ENCODE data around the gene ETS1. TPM values are rescaled to one million over a fixed set of nuclear protein-coding genes. Genes with fewer than 3 reads are reported as not detected.

Gene ETS1
- total RNA-seq, 2 experiments from 2014 or later = 579 to 590 TPM

DNA sequence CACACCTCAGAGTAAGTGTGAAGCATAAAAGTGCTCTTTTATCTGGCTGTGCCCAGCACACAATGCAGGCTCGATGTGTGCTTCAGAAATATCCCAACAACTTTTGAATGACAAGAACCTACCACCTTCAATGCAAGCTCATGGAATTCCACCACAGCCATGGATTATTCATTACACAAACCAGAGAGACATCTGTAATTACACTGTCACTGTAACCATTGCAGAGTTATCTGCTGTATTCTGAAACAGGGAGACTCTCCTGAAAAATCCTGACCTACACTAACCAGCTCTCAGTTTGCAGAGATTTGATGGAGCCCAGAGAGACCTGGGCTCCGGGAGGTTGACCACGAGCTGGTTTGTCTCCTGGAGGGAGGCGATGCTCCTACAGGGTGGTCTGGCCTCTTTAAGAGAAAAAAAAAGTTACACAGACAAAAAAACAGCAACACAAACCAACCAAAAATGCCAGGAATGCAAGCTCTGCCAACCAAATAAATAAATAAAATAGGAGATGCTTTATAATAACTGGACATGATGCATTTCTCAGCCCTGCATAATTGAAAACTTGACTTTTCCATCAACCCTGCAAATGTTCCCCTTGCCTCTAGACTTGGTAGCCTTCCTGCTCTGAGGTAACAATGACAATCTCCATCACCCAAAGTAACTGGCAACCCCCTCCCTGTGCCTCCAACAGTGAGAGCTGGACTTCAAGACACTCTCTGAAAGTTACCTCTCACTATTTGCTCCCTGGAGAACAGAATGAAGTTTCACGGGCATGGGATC is 69.7 kb downstream of the ETS1 start:
- Histone ChIP-seq H3K4me3 (ENCODE audit: low read length) (peak overlapping the region; percentile 89), H3K36me3 (ENCODE audit: insufficient read depth, low read length) (peaks cover 72% of the 10 kb centered on the region), H3K27me3 (ENCODE audit: control insufficient read depth in 1 of 2, insufficient read depth in 2 of 2, low read length in 2 of 2) (no peaks in the 10 kb centered on the region), H3K4me1 (ENCODE audit: insufficient read depth, low read length) (peaks cover 19% of the 10 kb centered on the region), H3K27ac (ENCODE audit: low read depth in 1 of 2, low read length in 2 of 2) (peak overlapping the region; percentile 43 to 93), H3K9me3 (ENCODE audit: control insufficient read depth in 1 of 2, insufficient read depth in 1 of 2, low read length in 2 of 2) (no peaks in the 10 kb centered on the region)
- Mint-ChIP-seq H3K36me3 (ENCODE audit: low read depth) (peaks cover 100% of the 10 kb centered on the region), H3K4me3 (peak overlapping the region; percentile 93), H3K4me1 (ENCODE audit: low read depth) (peaks cover 43% of the 10 kb centered on the region), H3K27me3 (no peaks in the 10 kb centered on the region), H3K27ac (peak overlapping the region; percentile 99), H3K9me3 (no peaks in the 10 kb centered on the region)
- intact Hi-C loops (cut with DNase I, micrococcal nuclease) = loop anchor here in 1 of 2 experiments (2.0 to 10.0 kb wide), 3 partner anchors 15 to 237 kb away; no protein-coding TSS in a partner anchor
- ChIA-PET CTCF (interaction anchor here (0.9 to 2.1 kb wide), 9 partner anchors 11 to 240 kb away, joined by 3 to 9 read pairs (median 4); no protein-coding TSS in a partner anchor), POLR2A (interaction anchor here (0.9 to 26.3 kb wide), 21 partner anchors 8 to 232 kb away, joined by 3 to 611 read pairs (median 10); no protein-coding TSS in a partner anchor)
- ATAC-seq (ENCODE audit: poor library complexity) (no peak), DNase-seq (peak in 2 of 14 experiments; percentile 34 to 42)
- no peak for TF ChIP-seq CTCF (IDR thresholded peaks at IDR 0.05)

- peak overlapping the region; percentile 43 to 93 for H3K27ac ChIP-seq (ENCODE audit: low read depth in 1 of 2, low read length in 2 of 2)
- TF ChIP-seq CTCF (IDR thresholded peaks at IDR 0.05) = no peak
- intact Hi-C loops (cut with DNase I, micrococcal nuclease) = loop anchor here in 1 of 2 experiments (10.0 kb wide), 2 partner anchors 208 to 238 kb away; no protein-coding TSS in a partner anchor
- H3K9me3 Mint-ChIP-seq = no peaks in the 10 kb centered on the region
- peaks cover 23% of the 10 kb centered on the region for H3K4me1 ChIP-seq (ENCODE audit: insufficient read depth, low read length)
- ATAC-seq (ENCODE audit: poor library complexity) (no peak), DNase-seq (peak in 1 of 14 experiments; percentile 5)
- POLR2A ChIA-PET = interaction anchor here (1.2 to 26.3 kb wide), 12 partner anchors 9 to 232 kb away, joined by 3 to 611 read pairs (median 54); no protein-coding TSS in a partner anchor
- CTCF ChIA-PET = interaction anchor here (0.9 to 2.1 kb wide), 4 partner anchors 111 to 227 kb away, joined by 3 to 9 read pairs (median 6); no protein-coding TSS in a partner anchor
- no peaks in the 10 kb centered on the region for H3K9me3 ChIP-seq (ENCODE audit: control insufficient read depth in 1 of 2, insufficient read depth in 1 of 2, low read length in 2 of 2)
- H3K27me3 Mint-ChIP-seq = no peaks in the 10 kb centered on the region
- peak overlapping the region; percentile 93 for H3K4me3 Mint-ChIP-seq
- H3K4me3 ChIP-seq (ENCODE audit: low read length) = peak overlapping the region; percentile 89
- H3K27ac Mint-ChIP-seq = peak overlapping the region; percentile 99
- H3K36me3 Mint-ChIP-seq (ENCODE audit: low read depth) = peaks cover 100% of the 10 kb centered on the region
- no peaks in the 10 kb centered on the region for H3K27me3 ChIP-seq (ENCODE audit: control insufficient read depth in 1 of 2, insufficient read depth in 2 of 2, low read length in 2 of 2)
- H3K36me3 ChIP-seq (ENCODE audit: insufficient read depth, low read length) = peaks cover 78% of the 10 kb centered on the region
- peaks cover 49% of the 10 kb centered on the region for H3K4me1 Mint-ChIP-seq (ENCODE audit: low read depth)
Measured at GRCh38 chr11:128516886-128517285, 70.5 kb downstream of the ETS1 start.

DNA sequence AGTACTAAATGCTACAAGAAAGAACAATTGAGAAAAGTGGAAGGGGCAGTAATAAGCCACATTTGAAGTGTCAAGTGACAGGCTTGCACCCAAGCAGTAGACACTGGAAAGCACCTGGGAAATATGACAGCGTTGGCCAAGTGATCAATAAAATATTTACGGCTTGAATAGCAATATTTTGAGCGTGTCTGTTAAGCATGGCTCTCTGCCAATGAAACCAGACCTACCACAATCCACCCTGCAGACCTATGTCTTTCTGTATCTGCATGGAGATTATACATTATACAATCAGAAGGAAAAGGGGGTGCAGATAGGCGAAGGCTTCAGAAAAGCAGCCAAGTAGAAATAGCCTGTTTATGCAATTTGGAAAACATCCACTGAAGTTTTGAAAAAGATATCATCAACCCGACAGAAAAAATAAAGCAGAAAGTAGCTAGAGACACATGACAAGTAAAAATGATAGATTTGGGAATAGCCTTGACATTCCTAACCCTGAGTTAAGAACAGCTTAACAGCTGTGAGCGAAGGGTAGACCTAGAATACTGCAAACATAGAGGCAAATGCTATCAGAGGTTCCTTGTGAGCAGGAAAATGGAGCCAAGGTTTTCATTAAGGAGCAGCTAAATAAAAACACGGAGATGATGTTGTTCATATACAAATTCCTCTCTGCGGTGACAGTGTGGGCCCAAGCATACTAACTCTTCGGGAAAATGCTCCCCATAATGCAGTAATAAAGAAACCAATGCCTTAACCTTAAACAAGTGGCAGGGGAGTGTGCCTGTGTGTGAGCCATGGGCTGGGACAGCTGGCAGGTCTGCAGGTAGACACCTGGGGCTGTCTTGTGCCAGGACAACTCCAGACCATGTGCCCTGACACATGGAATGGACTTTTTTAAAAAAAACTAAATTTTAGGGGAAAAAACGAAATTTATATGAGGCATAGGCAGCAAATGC is 71.3 kb downstream of the ETS1 start:
- no peak for ATAC-seq (ENCODE audit: poor library complexity)

More for the DNA sequence above, 71.3 kb downstream of the ETS1 start:
- TF ChIP-seq CTCF (IDR thresholded peaks at IDR 0.05) = no peak
- peak overlapping the region; percentile 43 to 93 for H3K27ac ChIP-seq (ENCODE audit: low read depth in 1 of 2, low read length in 2 of 2)
- peak overlapping the region; percentile 89 for H3K4me3 ChIP-seq (ENCODE audit: low read length)
- peaks cover 100% of the 10 kb centered on the region for H3K36me3 Mint-ChIP-seq (ENCODE audit: low read depth)
- H3K4me1 ChIP-seq (ENCODE audit: insufficient read depth, low read length) = peaks cover 30% of the 10 kb centered on the region
- peak in 3 of 14 experiments; percentile 23 to 47 (median 38) for DNase-seq
- peaks cover 86% of the 10 kb centered on the region for H3K36me3 ChIP-seq (ENCODE audit: insufficient read depth, low read length)
- H3K27me3 Mint-ChIP-seq = no peaks in the 10 kb centered on the region
- H3K4me3 Mint-ChIP-seq = peak overlapping the region; percentile 93
- peak overlapping the region; percentile 99 for H3K27ac Mint-ChIP-seq
- H3K9me3 Mint-ChIP-seq = no peaks in the 10 kb centered on the region
- intact Hi-C loops (cut with DNase I, micrococcal nuclease) = loop anchor here in 1 of 2 experiments (10.0 kb wide), 2 partner anchors 209 to 239 kb away; no protein-coding TSS in a partner anchor
- peaks cover 57% of the 10 kb centered on the region for H3K4me1 Mint-ChIP-seq (ENCODE audit: low read depth)
- ChIA-PET CTCF (interaction anchor here (2.1 kb wide), 1 partner anchor 116 kb away, joined by 9 read pairs; no protein-coding TSS in a partner anchor), POLR2A (interaction anchor here (0.9 to 26.3 kb wide), 14 partner anchors 10 to 320 kb away, joined by 3 to 611 read pairs (median 19); no protein-coding TSS in a partner anchor)
- no peaks in the 10 kb centered on the region for H3K27me3 ChIP-seq (ENCODE audit: control insufficient read depth in 1 of 2, insufficient read depth in 2 of 2, low read length in 2 of 2)
- no peaks in the 10 kb centered on the region for H3K9me3 ChIP-seq (ENCODE audit: control insufficient read depth in 1 of 2, insufficient read depth in 1 of 2, low read length in 2 of 2)
